Stimulated activated CD4-positive, alpha-beta T cell treated with anti-CD3 and anti-CD28 coated beads, TNF-alpha, amount 100 ng/mL, for 24 hours (primary cell): ENCODE results near the gene PHF19.

ENCODE experiments used
- DNase-seq, 3 experiments: peaks; one replicate each; pipeline ENCODE4 v3.0.0-alpha.2; 2020; ENCODE audit warnings: low read depth in 3 of 3

Gene PHF19

DNA sequence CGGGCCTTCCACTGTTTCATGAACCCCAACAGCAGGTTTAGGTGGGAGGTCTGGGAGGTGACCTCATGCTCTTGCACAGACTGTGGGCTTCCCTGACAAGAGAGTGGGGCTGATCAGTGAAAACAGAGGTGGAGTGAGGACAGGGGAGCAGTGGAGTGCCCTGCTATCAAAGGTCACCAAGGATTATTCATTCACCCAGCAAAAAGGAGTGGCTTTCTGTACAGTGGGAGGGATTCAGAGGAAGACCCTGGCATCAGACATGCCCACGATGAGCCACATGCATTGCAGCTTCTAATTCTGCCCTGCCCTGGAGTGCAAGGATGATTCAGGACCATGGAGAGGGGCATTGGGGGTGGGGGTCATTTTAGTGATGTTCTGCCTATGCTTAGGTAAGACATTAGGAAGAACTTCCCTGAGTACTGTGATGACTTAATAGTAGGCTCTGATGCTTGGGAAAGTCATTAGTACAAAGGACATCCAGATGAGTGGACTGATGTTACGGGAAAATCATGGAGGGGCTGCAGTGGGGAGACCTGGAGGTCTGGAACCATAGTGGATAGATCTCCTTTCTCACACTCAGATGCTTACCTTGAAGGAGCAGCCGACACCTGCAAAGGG lies 36.8 kb upstream of the PHF19 start:
- DNase-seq: no peak

- no peak for DNase-seq
Observed at GRCh38 chr9:120912958-120913646, 36.1 kb upstream of the PHF19 start.

GRCh38 chr9:120911295-120911837 lies 34.4 kb upstream of the PHF19 start:
- no peak for DNase-seq

GRCh38 chr9:120910643-120911042 lies 33.7 kb upstream of the PHF19 start:
- DNase-seq: no peak

DNA sequence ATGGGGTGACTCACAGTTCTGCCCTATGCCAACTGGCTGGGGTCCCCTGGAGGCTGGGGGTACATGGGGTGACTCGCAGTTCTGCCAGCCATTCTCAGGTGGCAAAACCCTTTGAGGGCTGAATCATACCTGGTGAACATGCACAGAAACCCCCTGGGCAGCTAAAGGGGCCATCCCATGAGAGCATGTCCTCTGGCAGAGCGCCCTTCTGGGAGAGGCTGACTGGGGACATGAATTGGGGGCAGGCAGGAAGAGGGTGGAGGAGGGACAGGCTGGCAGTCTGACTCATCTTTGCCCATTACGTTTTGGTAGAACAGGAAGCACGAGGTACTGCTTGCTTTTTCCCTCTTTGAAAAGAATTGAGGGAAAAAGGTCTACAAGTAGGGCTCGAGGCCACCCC lies 32.9 kb upstream of the PHF19 start:
- DNase-seq: no peak

DNA sequence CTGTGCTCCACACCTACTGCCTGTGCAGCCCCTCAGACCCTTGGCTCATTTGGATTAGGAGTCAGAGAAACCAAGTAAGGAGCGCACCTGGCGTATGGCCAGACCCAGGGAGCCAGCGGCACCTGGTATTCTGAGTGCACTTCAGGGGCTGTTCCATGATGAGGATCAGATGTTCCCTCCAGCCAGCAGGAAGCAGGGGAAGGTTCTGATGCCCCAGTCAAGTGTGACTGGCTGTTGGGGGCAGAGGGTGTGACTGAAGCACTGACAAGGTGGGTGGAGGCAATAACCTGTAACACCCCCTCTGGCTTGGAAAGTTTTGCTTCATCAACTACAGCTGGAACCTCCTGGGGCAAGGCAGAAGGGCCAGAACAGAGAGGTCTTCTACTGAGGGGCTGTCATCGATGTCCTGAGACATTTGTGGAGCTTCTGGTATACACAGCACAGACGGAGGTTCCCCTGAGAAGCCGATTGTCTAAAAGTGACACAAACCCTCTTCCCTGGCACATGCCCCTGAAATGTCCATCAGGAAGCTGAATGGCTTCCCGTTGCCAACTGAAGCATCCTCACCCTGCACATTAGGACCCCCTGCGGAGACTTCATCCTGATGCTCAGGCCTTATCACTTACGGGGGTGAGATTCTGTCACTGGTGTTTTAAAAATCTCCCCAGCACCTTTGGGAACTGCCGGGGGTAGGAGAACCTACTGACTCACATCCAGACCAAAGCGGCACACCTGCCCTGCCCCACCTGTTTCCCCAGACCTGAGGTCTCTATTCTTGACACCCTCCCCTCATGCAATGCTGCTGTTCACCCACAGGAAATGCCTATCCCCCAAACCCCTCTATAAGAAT lies 28.6 kb upstream of the PHF19 start:
- no peak for DNase-seq

- no peak for DNase-seq
Observed at GRCh38 chr9:120904978-120905301, 28.0 kb upstream of the PHF19 start.

DNA sequence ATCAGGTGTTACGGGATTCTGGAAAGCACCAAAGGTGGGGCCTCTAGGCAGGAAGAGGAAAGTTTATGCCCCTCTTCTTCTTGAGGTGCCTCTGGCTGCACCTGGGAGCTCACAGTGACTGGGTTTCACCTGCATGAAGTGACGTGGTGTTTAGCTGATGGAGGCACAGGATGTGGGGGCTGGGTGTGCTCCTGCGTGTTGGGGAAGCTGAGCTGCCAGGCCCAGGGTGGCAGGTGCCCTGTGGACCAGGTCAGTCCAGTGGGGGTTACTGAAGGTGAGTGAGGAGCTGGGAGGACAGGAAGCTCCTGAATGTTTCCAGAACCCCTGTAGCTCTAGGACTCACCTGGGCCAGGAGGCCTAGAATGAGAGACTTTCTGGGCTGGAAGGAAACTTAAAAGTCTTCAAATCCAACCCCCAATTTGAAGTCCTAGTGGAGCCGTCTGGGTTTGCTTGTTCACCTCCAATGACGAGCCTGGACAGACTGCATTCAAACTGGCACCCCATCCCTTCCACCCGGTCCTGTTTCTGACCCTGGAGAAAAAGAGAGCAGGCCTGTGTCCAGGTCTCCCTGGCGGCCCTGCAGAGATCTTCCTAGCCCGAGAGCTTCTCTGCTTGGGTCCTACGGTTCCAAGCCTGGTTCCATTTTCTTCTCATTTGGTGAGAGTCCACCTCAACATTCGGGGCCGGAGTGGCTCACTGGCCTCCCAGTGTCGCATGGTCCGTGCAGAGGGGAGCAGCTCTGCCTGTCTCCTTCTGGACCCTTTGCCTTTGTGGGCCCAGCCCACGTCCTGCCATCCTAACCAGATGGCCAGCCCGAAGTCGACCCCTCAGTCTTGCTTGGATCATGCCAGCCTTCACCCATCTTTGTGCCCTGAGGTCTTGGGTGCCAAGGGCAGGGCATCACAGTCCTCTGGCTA lies 27.3 kb upstream of the PHF19 start:
- DNase-seq: no peak

DNA sequence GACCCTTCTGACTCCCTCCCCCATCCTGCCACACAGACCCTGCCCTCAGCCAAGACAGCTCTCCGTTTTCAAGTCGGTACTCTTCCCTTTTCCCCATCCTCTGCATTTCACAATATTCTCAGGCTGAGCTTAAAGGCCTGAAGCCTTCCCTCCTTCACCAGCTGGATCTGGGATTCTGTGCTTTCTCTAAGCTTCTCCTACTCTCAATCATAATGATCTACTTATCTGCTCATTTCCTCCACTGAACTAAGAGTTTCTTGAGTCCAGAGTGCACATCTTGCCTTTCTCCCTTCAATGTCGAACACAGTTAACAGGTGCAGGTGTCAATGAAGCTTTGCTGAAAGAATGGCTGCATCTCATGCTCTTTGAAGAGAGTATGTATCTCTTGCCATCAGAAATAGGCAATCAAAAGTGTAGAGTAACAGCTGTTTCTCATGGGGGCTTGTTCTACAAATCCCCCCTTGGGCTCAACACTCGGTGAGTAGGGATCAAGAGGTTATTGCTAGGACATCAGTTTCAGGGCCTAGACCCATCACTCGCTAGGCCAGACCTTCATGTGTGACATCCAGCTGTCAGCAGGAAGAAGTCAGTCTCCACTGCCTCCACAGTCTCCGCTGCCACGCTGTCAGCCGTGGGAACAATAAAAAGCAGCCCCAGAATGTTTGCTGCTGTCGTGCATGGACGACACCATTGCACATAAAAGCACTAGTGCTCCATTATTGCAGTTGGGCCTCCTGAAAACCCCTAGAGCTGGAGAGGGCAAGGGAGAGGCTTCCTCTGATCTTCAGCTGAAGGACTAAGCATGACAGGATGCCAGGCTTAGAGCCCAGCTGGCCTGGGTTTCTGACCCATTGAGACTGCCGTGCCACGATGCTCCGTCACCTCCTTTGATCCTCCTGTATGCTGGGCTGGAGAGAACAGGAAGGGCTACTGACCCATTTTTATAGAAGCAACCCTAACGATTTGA lies 25.9 kb upstream of the PHF19 start:
- DNase-seq: no peak

DNA sequence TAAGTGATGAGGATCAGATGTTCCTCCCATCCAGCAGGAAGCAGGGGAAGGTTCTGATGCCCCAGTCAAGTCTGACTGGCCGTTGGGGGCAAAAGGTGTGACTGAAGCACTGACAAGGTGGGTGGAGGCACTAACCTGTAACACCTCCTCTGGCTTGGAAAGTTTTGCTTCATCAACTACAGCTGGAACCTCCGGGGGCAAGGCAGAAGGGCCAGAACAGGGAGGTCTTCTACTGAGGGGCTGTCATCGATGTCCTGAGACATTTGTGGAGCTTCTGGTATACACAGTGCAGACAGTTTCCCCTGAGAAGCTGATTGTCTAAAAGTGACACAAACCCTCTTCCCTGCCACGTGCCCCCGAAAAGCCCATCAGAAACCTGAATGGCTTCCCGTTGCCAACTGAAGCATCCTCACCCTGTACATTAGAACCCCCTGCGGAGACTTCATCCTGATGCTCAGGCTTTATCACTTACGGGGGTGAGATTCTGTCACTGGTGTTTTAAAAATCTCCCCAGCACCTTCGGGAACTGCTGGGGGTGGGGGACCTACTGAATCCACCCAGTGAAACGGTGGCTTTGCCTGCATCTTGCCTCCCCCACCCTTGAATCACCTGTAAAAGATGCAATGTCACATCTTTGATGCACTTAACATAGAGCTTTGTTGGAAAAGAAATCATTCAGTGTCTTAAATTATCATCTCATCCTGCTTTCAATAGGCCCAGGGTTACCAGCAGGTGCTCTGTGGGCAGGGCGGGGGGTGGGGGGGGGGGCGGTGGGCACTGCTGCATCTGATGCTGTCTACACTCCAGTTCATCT lies 25.0 kb upstream of the PHF19 start:
- DNase-seq: no peak

DNA sequence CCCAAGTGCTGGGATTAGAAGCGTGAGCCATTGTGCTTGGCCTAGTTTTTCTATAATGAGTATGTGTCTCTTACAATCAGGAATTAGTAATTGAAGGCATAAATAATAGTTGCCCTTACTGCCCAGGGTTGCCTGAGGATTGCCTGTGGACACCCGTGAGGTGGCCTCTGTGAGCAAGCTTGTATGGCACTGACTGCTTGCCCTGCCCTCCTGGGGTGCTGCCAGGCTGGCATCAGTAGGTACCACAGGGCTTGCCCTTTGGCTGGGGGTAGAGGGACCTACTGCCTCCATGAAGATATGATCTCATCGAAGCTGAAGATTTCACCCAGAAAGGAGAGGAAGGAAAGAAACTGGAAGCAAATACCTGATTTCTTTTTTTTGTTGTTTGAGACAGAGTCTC lies 23.8 kb upstream of the PHF19 start:
- DNase-seq: no peak

GRCh38 chr9:120899490-120900068 lies 22.6 kb upstream of the PHF19 start:
- no peak for DNase-seq

- no peak for DNase-seq
Observed at GRCh38 chr9:120898396-120898795, 21.4 kb upstream of the PHF19 start.

GRCh38 chr9:120895951-120896350 lies 19.0 kb upstream of the PHF19 start:
- no peak for DNase-seq

DNA sequence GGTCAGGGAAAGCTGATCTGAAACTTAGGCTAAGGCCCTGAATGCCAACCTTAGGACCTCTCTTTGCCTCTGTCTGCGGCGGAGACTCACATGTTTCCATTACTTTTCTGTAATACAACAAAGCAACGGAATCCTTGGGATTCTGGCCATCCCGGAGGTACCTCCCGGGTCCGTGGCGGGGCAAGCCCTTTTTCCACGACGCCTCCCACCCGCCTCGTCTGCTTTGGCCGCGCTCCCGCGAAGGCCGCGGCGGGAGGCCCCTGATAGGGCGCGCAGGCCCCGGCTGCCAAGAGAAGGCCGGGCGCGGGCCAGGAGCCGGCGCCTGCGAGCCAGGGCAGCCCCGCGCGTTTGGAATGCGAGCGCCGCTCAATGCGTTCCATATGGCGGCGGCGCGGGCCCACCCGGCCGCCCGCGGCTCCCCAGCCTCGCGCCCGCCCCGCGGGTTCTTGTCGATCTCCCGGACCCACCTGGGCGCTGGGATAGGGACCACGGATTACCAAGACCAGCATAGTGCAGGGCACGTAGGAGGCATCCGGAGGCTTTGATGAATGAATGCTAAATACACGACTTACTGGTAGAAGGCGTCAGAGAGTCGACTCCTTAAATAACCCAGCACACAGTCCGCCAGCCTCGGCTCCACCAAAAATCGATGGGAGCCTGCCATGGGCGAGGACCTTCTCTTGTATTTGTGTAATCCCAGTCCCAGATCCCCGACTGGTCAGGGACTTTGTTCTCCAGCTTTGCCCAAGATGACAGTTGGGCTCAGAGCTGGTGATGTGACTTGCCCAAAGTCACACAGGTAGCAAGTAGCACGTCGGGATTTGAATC lies 17.5 kb upstream of the PHF19 start:
- no peak for DNase-seq

DNA sequence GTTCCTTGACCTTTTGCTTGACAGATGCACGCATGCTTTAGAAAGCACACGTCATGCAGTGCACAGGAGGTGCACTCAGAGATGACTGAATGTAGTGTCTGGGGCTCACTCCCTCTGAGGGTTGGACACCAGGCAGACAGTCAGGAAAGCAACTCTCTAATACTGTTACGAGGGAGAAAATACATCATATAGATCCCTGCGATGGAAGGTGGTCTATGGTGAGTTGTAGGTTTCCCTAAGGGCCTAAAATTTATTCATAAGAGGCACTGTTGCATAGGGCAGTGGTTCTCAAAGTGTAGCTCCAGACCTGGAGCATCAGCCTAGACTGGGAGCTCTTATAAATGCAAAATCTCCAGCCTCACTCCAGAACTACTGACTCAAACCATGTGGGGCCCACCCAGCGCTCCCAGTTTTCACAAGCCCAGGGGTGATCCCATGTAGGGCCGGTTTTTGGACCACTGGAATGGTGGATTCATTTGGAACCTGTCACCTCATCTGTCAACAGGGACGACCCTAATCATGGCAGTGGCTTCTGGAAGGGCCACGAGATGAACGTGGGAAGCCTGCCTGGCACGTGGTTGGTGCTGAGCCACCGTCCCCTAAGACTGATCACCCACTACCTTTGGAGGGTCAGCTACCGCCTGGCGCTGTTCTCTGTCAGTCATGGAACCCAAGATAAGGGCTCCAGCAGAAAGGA lies 16.8 kb upstream of the PHF19 start:
- no peak for DNase-seq

GRCh38 chr9:120892748-120893610 lies 16.0 kb upstream of the PHF19 start:
- DNase-seq: peak in 1 of 3 experiments; percentile 46
